GM12865 (cell line): Measurements from ENCODE around the gene PPA1.
"Not testable (repeated sequence)": the region's sequence is repeated elsewhere in the genome, so short reads cannot be mapped to it uniquely, and the experiment has no call there.

Source experiments
- DNase-seq: peaks from one replicate; pipeline ENCODE4 v3.0.0; 2010; ENCODE audit warnings: low read depth
- H3K4me3 ChIP-seq: 2 replicates; pipeline ENCODE4 v1.5.1; 2011; ENCODE audit warnings: mild to moderate bottlenecking, low read depth, low read length, control low read depth
- CTCF ChIP-seq: IDR thresholded peaks from 2 replicates; pipeline ENCODE4 v1.5.1; 2011; ENCODE audit warnings: low read length, control low read depth, low read depth, inconsistent platforms; ENCODE audit not compliant: insufficient read depth; ENCODE audit errors: missing control alignments

PPA1 gene

GRCh38 chr10:70191161-70191971 is 41.9 kb downstream of the PPA1 start:
- TF ChIP-seq CTCF: no peak
- DNase-seq: no peak
- H3K4me3 ChIP-seq: no peak overlapping the region

- TF ChIP-seq CTCF: no peak
- no peak for DNase-seq
- H3K4me3 ChIP-seq: no peak overlapping the region
These were observed 42.6 kb downstream of the PPA1 start for GRCh38 chr10:70190581-70190980.

GRCh38 chr10:70190102-70190501 is 43.1 kb downstream of the PPA1 start:
- DNase-seq: no peak
- H3K4me3 ChIP-seq: no peak overlapping the region
- no peak for TF ChIP-seq CTCF

GRCh38 chr10:70188768-70189167 is 44.5 kb downstream of the PPA1 start:
- TF ChIP-seq CTCF: no peak
- no peak overlapping the region for H3K4me3 ChIP-seq
- peak; percentile 51 for DNase-seq

GRCh38 chr10:70186571-70186970 is 46.7 kb downstream of the PPA1 start:
- no peak for TF ChIP-seq CTCF
- no peak overlapping the region for H3K4me3 ChIP-seq
- DNase-seq: no peak

GRCh38 chr10:70186090-70186489 is 47.1 kb downstream of the PPA1 start:
- no peak for DNase-seq
- no peak for TF ChIP-seq CTCF

GRCh38 chr10:70183304-70183703 is 49.9 kb downstream of the PPA1 start:
- H3K4me3 ChIP-seq: no peak overlapping the region
- no peak for DNase-seq
- no peak for TF ChIP-seq CTCF

More at GRCh38 chr10:70186090-70186489, 47.1 kb downstream of the PPA1 start:
- H3K4me3 ChIP-seq: no peak overlapping the region

GRCh38 chr10:70179209-70179608 is 54.0 kb downstream of the PPA1 start:
- H3K4me3 ChIP-seq, DNase-seq: not testable (repeated sequence)
